NCI-H1417 (cell line): Measurements from ENCODE around the gene FBXO41.

Experiments used
- DNase-seq, 3 experiments: peaks; one replicate each; lab custom pipeline; 2025; lab: John Stamatoyannopoulos, UW

Gene FBXO41

DNA sequence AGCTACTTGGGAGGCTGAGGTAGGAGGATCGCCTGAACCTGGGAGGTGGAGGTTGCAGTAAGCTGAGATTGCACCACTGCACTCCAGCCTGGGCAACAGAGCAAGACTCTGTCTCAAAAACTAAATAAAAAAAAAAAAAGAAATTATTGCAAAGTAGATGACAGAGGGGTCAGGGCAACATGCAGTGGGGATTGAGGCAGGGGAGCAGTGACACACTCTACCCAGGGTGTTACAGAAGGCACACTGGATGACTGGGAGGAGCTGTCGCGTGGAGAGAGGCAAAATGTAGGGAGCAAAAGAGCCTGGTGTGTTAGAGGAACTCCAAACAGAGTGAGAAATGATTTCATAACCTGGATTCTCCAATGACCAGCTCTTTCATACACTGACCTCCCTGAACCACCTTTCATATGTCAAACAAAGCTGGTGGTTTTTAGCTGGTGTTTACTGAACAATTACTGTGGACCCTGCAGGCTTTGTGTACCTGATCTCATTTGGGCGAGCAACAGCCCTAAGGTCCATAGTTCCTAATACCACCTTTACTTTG, 22.1 kb downstream of the FBXO41 start:
- no peak for DNase-seq

DNA sequence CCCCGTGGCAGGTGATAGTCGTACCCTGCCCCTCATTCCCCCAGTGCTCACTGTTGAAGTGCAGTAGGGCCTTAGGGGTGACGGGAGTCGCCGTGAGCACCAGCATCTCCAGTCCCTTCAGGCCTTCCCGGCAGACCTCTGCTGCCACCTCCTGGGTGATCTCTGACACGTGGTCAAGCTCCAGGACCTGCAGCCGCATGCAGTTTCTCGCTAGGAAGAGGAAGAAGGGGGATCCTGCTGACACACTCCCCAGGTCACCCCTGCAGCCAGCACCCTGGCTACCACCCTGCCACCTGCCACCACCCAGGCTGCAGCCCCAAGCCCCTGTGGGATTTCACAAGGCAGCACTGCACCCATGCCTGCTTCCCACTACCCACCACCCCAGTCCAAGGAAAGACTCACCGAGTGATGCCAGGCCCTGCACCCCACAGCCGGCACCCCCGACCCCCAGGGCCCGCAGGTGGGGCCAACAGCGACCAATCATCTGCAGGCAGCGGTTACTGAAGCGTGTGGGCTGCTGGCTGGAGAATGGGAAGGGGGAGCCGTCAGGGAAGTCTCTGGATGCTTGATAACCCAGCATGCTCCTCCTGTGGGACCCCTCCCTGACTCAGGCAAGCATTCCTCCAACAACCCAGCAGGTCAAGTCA, 23.8 kb downstream of the FBXO41 start:
- DNase-seq: peak in 1 of 3 experiments; percentile 21

DNA sequence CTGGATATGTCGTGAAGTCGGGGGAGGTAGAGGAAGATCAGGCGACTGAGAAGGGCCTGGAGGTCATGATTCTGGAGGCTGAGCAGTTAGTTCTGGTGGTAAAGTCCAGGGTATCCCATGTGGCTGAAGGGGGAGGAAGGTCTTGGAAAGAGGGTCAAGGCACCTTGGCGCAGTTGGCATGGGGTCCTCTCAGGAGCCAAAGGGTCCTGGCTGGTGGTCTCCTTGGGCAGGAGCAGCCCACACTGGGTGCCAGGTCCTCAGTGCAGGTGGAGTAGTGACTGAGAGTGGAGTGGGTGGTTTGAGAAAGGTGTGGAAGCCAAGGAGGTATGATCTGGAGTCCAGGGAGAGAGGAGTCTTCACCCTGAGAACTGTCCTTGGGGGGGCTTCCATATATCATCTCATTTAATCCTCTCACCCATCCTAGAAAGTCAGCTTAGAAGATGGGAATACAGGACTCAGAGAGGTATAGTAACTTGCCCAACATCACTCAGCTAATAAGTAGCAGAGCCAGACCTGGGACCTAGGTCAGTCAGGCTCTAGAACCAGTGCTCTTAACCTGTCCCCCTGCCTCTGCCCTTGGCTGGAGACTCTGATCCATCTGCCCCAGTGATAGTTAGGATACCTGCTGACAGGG, 24.5 kb downstream of the FBXO41 start:
- DNase-seq: no peak

DNA sequence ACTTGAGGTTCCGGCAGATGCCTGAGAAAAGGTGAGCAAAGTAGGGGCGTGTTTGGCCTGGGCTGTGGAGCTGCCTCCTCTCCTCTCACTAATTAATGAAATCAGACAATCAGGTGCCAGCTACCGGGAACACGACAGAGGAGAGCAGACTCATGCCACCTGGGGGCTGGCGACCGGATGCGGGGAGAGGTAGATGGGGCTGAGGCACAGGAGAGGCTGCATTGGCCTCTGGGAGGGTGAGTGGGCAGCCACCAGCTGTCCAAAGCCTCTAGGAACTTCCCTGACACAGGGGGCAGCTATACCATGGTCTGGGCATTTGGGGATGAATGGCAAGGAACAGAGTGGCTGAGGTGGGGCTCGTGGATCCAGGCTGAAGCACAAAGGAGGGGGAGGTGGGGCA, 25.0 kb downstream of the FBXO41 start:
- no peak for DNase-seq

DNA sequence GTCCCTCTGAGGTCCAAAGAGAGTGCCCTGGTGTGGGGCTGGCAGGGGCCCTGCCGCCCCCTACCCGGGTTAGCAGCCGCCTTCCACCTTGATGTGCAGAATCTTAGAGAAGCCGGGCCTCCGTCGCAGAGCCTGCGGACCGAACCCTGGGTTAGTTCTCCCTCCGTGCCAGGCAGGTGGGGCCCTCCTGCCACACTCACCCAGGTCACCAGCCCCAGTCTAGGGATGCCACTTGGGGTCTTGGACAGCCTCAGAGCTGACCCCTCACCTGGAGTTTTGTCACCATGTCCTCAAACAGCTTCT, 25.4 kb downstream of the FBXO41 start:
- DNase-seq: no peak

DNA sequence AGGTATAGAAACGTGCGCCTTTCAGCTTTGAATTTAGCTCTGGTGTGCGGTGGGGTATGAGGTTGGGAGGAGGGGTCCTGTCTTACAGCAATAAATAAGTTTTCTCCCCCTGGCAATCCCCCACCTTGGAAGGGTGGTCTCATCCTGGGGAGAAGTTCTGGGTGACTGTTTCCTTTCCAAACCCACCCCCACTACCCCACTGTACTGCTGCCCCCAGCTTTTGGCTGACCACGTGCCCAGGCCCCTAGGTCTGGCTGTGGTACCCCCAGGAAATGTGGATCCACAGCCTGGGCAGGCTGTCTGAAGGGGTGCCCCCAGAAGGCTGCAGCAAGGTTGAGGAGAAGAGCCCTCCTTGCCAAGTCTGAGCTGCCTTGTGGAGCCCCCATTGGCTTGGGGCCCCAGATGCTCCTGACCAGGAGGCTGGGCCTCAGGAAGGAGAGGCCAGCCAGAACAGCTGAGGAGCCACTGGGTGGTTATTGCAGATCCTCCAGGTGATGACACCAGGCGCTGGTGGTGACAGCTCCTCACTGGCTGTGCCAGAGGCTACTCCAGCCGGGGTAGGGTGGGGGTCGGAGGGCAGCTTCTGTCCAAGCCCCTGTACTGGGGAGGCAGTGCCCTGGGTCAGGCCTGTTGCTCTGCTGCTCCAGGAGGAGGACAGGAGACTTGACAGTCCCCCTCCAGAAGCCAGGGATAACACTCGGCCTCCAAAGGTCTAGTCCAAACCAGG, 25.9 kb downstream of the FBXO41 start:
- DNase-seq: no peak

DNA sequence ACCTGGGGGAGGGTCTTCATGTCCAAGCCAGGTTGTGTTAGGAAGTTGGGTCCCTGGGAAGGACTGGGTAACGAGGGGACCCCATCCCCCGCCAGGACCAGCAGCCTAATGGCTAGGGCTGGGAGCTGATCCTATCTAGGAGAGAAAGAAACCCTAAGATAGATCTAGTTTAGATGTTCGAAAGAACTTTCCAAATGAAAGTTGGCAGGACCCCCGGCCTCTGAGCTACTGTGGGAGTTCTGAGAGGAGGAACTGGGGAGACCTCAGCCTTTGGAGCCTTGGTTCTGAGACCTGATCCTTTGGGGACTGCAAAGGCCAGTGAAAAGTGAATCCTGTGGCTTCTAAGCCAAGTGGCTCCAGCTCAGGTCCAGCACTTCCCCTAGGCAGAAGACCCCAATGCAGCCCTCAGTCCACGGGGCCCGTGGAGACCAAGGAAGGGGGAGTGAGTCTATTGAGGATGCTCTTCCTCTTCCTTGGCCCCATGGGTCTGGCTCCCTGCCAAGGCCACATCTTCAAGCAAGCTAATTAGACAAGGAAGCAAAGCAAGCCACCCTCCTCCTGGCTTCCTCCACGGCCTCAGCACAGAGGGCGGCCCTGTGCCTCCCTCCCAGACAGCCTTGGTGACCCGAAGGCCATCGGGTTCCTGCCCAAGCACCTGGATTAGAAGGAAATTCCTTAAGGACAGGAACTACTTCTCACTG, 26.7 kb downstream of the FBXO41 start:
- DNase-seq: no peak

DNA sequence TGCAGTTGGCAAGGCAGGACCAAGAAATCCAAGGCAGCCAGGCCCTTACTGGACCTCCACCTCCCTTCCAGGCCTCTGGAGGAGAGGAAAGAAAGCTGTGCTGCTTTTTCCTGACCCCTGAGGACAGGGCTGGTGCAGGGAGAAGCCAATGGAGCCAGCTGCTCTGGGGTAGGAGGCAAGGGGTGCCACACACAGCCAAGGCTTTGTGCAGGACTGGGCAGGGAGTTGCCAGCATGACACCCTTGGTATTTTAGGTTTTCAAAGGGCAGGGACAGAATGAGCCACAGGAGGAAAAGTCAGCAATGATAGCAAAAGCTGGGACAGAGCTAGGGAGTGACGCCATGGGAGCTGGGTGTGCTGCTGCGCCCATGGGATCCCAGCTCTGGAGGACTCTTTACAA, 27.3 kb downstream of the FBXO41 start:
- DNase-seq: no peak

DNA sequence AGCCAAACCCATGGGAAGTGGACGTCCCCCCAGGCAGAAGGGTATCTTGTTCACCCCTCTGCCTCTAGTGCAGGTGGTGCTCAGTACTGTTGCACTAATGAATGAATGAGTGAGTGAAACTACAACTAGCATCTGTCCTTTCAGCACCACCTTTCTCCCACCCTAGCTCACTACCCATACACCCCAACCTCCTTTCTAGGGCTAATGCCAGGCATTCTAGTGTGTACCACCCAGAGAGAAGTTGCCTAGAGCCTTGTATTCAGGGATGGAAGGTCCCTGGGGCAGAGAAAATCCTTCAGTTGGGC, 27.7 kb downstream of the FBXO41 start:
- no peak for DNase-seq

DNA sequence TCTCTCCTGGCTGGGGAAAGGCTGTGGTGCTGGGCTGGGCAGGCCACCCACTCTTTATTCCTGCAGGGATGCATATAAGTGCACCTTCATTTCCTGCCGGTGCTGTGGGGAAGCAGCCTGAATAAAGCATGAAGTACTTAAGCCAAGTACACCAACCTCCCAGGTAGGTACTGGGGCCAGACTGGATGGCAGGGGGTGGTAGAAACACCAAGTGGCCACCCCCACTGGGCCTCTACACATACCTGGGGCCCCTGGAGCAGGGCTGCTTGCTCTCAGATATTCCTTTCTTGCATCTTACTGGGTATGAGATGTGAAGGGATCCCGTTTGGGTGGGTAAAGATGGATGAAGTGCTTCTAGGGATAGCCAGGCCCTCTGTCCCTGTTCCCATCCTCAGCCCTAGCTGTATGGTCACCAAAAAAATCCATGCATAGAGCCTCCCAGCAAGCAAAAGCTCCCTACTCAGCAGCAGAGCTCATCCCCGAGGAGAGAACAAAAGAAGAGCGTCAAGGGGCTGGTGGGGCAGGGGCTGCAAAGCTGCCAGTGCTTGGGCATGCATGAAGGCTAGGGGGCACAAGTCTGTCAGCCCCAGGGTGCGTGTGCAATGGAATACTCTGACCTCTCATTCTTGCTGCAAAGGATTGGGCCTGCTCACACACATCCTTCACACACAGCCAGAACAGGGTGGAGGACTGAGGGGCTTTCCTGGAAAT, 28.2 kb downstream of the FBXO41 start:
- no peak for DNase-seq

DNA sequence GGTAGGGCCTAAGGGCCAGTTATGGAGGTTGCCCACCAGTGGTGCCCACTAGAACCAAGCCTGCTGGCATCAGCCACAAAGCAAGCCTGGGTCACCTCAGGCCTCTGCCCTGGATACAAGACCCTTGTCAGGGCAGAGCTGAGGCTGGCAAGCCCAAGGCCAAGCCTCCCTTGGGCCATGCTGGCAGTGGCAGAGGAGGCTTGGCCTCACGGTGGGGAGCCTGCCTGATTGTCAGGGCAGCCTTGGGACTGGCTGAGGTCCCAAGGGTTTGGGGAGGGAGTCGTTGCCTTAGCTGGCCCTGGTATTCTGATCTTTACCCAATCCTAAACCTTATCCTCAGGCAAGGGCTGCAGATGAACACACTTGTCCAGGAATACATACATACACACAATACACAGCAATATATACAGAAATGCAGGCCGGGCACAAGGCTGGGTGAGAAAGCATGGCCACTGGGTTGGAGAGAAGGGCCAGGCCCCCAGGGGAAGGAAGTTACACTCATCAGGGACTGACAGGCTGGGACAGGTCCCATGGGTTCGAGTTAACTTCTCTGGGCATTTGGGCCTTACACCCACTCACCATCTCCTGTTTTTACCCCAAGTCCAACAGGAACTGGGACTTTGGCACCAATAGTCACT, 29.2 kb downstream of the FBXO41 start:
- no peak for DNase-seq

DNA sequence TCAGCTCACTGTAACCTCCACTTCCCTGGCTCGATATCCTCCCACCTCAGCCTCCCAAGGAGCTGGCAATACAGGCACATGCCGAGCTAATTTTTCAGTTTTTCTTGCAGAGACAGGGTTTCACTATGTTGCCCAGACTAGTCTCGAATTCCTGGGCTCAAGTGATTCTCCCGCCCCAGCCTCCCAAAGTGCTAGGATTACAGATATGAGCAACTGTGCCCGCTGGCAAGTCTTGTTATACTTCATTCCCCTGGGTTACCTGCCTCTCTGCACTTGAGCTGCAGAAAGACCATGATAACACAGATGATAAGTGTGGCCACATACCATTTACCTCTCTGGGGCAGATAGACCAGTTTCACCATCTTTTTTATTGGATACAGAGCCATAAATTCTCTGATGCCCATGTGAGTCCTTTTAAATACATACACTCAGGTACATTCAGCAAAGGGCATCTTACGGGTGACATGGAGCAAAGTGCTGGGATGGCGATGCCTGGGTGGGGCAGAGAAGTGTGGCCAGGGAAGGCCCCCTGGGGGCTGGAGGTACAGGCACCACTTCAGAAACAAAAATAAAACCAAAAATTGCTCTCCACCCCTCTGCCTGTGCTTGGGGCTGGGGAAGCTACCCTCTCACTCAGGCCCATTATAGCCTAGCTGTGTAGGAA, 29.8 kb downstream of the FBXO41 start:
- DNase-seq: peak in 1 of 3 experiments; percentile 36

DNA sequence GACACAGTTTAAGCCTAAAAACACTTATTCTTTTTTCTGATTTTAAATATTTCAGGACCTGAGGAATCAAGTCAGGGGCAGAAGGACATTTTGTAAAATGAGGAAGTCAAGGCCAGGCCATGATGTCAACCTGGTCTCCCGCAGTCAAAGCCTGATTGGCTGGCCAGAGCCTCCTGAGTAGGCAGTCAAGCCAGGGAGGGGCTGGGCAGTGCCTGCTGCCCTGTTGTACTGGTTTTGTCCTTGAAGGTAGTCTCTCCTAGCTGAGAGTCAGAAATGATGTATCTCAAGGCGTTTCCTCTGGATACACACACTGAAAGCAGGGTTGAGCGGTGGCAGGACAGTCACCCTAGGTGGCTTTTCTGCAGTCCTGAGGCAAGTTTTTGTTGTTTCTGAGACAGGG, 30.4 kb downstream of the FBXO41 start:
- DNase-seq: no peak

DNA sequence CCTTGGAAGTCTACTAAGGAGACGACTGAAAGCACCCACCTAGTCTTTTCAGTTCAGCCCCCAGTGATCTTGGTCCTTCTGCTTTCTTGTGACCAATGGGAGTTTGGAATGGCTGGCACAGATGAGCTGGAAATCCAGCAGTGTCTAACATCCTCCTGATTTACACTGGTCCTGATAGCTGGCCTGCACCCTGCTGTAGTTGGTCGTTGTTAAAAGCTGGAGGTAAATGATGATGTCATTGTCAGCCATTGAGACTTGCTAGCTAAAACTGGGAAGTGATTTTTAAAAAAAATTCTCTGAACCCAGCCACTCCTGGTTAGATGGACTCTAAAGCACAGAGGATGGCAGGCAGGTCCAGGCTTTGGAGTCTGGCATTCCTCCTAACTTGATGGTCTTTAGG, 30.9 kb downstream of the FBXO41 start:
- no peak for DNase-seq

DNA sequence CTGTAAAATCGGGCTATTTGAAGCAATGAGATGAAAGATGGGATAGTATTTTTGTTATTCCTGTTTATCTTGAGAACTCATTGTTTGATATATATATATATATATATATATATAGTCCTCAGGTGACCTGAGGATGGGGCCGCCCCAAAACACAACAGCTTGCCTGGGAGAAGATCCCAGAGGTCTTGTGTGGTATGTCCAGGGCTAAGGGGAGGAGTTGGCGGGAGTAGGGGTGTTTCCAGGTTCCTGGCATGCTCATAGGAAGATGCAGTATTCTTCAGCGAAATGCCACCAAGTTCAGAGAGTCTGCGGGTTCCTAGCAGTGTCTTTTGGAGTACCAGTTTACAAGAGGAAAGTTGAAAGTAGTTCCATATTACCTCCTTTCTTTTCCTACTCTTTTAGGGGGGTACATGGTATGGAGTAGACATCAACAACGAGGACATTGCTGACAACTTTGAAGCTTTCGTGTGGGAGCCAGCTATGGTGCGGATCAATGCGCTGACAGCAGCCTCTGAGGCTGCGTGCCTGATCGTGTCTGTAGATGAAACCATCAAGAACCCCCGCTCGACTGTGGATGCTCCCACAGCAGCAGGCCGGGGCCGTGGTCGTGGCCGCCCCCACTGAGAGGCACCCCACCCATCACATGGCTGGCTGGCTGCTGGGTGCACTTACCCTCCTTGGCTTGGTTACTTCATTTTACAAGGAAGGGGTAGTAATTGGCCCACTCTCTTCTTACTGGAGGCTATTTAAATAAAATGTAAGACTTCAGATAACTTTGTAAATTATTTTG, 31.8 kb downstream of the FBXO41 start:
- DNase-seq: peak in 1 of 3 experiments; percentile 12

DNA sequence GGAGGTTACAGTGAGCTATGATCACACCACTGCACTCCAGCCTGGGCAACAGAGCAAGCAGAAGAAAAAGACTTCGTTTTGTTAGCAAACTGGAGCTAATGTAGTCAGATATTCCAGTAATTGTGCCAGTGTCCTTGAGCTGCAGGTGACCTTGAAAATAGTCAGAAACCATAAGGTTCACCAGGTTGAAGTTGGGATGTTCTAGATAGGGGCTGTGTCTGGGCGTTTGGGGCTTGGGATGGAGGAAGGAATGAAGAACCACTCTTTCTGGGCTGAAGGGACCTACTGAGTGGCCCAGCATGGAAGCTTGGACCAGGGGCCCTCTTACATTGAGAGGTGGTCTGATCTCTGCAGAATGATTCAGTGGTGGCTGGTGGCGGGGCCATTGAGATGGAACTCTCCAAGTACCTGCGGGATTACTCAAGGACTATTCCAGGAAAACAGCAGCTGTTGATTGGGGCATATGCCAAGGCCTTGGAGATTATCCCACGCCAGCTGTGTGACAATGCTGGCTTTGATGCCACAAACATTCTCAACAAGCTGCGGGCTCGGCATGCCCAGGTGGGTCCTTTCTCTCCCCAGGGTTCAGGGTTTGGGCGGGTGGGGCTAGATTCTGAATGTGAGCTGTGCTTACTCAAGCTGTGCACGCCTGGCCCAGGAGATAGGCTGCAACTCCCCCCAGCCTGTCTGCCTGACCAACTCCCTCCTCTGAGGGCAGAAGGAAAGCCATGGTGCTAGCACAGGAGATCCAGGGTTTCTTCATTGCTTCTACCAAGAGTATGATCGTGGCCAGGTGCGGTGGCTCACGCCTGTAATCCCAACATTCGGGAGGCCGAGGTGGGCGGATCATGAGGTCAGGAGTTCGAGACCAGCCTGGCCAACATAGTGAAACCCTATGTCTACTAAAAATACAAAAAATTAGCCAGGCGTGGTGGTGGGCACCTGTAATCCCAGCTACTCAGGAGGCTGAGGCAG, 33.1 kb downstream of the FBXO41 start:
- DNase-seq: no peak

DNA sequence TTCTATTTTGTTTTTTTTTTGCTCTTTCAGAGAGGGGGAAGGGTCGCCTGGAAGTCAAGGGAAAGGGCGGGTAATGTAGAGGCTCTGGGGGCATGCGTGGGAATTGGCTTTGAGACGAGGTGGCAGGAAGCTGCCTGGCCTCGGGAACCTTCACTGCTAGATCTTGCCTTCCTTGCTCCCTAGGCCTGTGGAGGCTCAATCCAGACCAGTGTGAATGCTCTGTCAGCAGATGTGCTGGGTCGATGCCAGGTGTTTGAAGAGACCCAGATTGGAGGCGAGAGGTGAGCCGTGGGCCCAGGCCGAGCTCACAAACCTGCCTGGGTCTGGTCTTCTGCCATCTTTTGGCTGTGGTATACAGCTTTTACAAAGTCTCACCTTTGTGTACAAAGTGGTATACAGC, 34.6 kb downstream of the FBXO41 start:
- DNase-seq: no peak

DNA sequence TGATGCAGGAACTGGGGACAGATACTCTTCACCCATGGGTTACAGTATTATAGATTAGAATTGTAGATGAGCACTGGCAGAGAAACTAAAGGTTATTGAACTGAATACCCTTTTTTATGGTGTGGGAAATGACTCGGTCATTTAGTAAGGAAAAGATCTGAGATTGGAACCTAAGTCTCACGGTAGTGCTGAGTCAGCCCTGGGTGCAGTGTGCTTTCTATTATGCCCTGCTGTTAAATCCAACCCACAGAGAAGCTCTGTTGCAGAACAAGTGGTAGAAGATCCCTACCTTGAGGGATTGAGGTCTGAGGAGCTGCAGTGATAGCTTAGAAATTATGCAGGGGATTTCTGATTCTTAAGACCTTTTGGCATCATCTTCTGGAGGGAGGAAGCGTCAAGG, 37.4 kb downstream of the FBXO41 start:
- no peak for DNase-seq

DNA sequence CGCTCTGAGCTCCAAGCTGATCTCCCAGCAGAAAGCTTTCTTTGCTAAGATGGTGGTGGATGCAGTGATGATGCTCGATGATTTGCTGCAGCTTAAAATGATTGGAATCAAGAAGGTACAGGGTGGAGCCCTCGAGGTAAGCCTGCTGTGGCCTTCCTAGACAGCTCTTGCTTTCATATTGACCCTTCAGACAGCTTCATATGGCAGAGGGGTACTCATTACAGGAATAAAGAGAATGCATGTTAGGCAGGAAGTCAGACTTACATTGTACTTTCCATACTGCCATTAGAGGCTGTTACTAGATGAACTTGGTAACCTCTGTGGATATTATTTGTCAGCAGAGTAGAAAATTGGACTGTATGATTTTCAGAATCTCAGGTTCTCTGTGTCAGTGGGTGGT, 39.7 kb downstream of the FBXO41 start:
- DNase-seq: no peak
